ENCODE measurements around the gene CRB2. TPM values are rescaled to one million over a fixed set of nuclear protein-coding genes. Genes with fewer than 3 reads are reported as not detected.
A peak's percentile ranks its signal among the peaks of the same experiment; 100 is the strongest.

CRB2 gene
- total and polyA plus RNA-seq, 2 donors (not counting 1 experiment from before 2014, with no cell fraction given): not detected

DNA sequence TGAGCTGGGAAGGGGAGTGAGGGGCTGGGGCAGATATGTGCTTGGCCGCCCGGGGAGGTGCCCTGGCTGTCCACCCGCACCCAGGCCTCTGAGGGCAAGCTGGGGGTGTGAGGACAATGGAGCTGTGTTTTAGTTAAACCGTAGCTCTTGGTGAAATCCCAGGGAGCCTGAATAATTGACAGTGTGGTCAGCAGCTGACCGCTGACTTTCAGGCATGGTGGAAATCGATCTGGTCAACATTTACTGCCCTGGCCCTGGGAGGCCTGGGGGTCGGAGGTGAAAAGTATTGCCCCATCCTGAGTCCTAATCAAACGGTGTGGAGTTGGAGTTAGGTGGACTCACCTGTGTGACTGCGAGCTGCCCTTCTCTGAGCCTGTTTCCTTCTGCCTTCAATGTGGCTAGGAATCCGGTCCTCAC, 31.2 kb upstream of the CRB2 start:
- Histone ChIP-seq H3K4me2 (ENCODE audit: extremely low read depth, insufficient read depth, low read length) (no peak overlapping the region), H3K4me3 (replicated peaks in 1 of 4; ENCODE audit: control extremely low read depth in 1 of 4, insufficient read depth in 1 of 4, low read depth in 3 of 4, low read length in 4 of 4) (no peak overlapping the region), H3K27ac (ENCODE audit: insufficient read depth, low read length) (no peak overlapping the region), H2AFZ (ENCODE audit: low read length) (no peak overlapping the region), H3K9ac (ENCODE audit: insufficient read depth, low read length) (no peak overlapping the region), H3K79me2 (ENCODE audit: control insufficient read depth, insufficient read depth, low read length) (no peaks in the 10 kb centered on the region), H3K36me3 (ENCODE audit: control insufficient read depth, insufficient read depth, low read length) (no peaks in the 10 kb centered on the region), H3K9me3 (ENCODE audit: control insufficient read depth, insufficient read depth, low read depth, low read length) (no peaks in the 10 kb centered on the region), H4K20me1 (ENCODE audit: control insufficient read depth, extremely low read depth, insufficient read depth, low read length) (no peaks in the 10 kb centered on the region), H3K27me3 (ENCODE audit: control insufficient read depth, insufficient read depth, low read length) (peaks cover 4% of the 10 kb centered on the region), H3K4me1 (ENCODE audit: control insufficient read depth, extremely low read depth, insufficient read depth, low read length) (no peaks in the 10 kb centered on the region)
- TF ChIP-seq EZH2 (IDR thresholded peaks at IDR 0.05; ENCODE audit: low read length, missing control alignments) (no peak), CTCF (conservative IDR thresholded peaks at IDR 0.05 in 1 of 2, IDR thresholded peaks at IDR 0.05 in 1 of 2; ENCODE audit: low read depth in 1 of 2, low read length in 2 of 2) (no peak)
- DNase-seq (ENCODE audit: low read depth in 2 of 2): no peak

DNA sequence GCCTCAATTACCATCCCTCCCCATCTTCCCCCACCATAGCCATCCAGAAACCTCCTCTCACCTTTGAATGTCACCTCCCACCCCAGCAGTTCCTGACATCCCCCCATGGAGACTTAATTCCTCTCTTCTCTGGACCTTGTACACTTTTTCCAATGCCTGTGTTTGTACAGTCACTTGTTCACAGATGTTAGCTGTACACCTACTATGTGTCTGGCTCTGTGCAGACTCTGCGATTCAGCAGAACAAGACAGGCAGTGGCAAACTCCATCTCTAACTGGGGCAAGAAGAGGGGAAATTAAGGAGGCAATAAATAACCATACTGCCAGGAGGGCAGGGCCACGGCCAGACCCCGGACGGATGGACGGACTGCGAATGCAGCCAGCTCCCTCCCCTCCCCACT, 29.8 kb upstream of the CRB2 start:
- peak overlapping the region in 1 of 4 experiments; percentile 16 for H3K4me3 ChIP-seq (replicated peaks in 1 of 4; ENCODE audit: control extremely low read depth in 1 of 4, insufficient read depth in 1 of 4, low read depth in 3 of 4, low read length in 4 of 4)
- no peaks in the 10 kb centered on the region for H3K79me2 ChIP-seq (ENCODE audit: control insufficient read depth, insufficient read depth, low read length)
- no peaks in the 10 kb centered on the region for H3K36me3 ChIP-seq (ENCODE audit: control insufficient read depth, insufficient read depth, low read length)
- peaks cover 4% of the 10 kb centered on the region for H3K27me3 ChIP-seq (ENCODE audit: control insufficient read depth, insufficient read depth, low read length)
- no peak overlapping the region for H2AFZ ChIP-seq (ENCODE audit: low read length)
- H3K4me2 ChIP-seq (ENCODE audit: extremely low read depth, insufficient read depth, low read length): no peak overlapping the region
- no peaks in the 10 kb centered on the region for H3K4me1 ChIP-seq (ENCODE audit: control insufficient read depth, extremely low read depth, insufficient read depth, low read length)
- no peak for DNase-seq (ENCODE audit: low read depth in 2 of 2)
- H3K9me3 ChIP-seq (ENCODE audit: control insufficient read depth, insufficient read depth, low read depth, low read length): no peaks in the 10 kb centered on the region
- TF ChIP-seq EZH2 (IDR thresholded peaks at IDR 0.05; ENCODE audit: low read length, missing control alignments) (no peak), CTCF (conservative IDR thresholded peaks at IDR 0.05 in 1 of 2, IDR thresholded peaks at IDR 0.05 in 1 of 2; ENCODE audit: low read depth in 1 of 2, low read length in 2 of 2) (no peak)
- no peak overlapping the region for H3K9ac ChIP-seq (ENCODE audit: insufficient read depth, low read length)
- H4K20me1 ChIP-seq (ENCODE audit: control insufficient read depth, extremely low read depth, insufficient read depth, low read length): no peaks in the 10 kb centered on the region
- no peak overlapping the region for H3K27ac ChIP-seq (ENCODE audit: insufficient read depth, low read length)

DNA sequence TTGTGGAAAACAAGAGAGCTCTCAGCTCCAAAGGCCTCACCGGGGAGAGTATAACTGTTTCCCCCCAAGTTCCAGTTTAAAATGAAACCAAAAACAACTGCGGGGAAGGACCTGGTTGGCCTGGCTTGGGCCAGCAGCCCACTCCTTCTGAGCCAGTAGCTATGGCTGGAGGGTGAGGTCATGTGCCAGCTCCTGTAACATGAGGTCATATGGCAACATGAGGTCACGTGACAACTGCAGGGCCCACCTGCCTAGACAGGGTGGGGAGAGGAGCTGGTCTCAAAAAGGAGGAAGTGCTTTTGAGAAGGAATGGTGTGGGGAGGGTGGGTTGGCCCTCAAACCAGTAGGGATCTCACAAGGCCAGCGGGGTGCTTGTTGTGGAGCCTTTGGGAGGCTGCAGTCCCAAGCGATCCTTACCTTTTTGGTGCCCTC, 29.3 kb upstream of the CRB2 start:
- H3K4me2 ChIP-seq (ENCODE audit: extremely low read depth, insufficient read depth, low read length): peak overlapping the region; percentile 54

More for the DNA sequence above, 29.3 kb upstream of the CRB2 start:
- DNase-seq (ENCODE audit: low read depth in 2 of 2): peak in 1 of 2 donors; percentile 23
- Histone ChIP-seq H3K27me3 (ENCODE audit: control insufficient read depth, insufficient read depth, low read length) (peaks cover 4% of the 10 kb centered on the region), H3K27ac (ENCODE audit: insufficient read depth, low read length) (no peak overlapping the region), H4K20me1 (ENCODE audit: control insufficient read depth, extremely low read depth, insufficient read depth, low read length) (no peaks in the 10 kb centered on the region), H3K9ac (ENCODE audit: insufficient read depth, low read length) (no peak overlapping the region), H3K79me2 (ENCODE audit: control insufficient read depth, insufficient read depth, low read length) (no peaks in the 10 kb centered on the region), H3K36me3 (ENCODE audit: control insufficient read depth, insufficient read depth, low read length) (no peaks in the 10 kb centered on the region), H3K4me1 (ENCODE audit: control insufficient read depth, extremely low read depth, insufficient read depth, low read length) (no peaks in the 10 kb centered on the region), H3K9me3 (ENCODE audit: control insufficient read depth, insufficient read depth, low read depth, low read length) (no peaks in the 10 kb centered on the region), H3K4me3 (replicated peaks in 1 of 4; ENCODE audit: control extremely low read depth in 1 of 4, insufficient read depth in 1 of 4, low read depth in 3 of 4, low read length in 4 of 4) (peak overlapping the region in 1 of 4 experiments; percentile 16), H2AFZ (ENCODE audit: low read length) (peak overlapping the region; percentile 17)
- no peak for TF ChIP-seq EZH2 (IDR thresholded peaks at IDR 0.05; ENCODE audit: low read length, missing control alignments)
- no peak for TF ChIP-seq CTCF (conservative IDR thresholded peaks at IDR 0.05 in 1 of 2, IDR thresholded peaks at IDR 0.05 in 1 of 2; ENCODE audit: low read depth in 1 of 2, low read length in 2 of 2)

Data from fibroblast of lung (primary cell).